ENCODE measurements around the gene FAM3B.
A peak's percentile ranks its signal among the peaks of the same experiment; 100 is the strongest.

FAM3B gene

DNA sequence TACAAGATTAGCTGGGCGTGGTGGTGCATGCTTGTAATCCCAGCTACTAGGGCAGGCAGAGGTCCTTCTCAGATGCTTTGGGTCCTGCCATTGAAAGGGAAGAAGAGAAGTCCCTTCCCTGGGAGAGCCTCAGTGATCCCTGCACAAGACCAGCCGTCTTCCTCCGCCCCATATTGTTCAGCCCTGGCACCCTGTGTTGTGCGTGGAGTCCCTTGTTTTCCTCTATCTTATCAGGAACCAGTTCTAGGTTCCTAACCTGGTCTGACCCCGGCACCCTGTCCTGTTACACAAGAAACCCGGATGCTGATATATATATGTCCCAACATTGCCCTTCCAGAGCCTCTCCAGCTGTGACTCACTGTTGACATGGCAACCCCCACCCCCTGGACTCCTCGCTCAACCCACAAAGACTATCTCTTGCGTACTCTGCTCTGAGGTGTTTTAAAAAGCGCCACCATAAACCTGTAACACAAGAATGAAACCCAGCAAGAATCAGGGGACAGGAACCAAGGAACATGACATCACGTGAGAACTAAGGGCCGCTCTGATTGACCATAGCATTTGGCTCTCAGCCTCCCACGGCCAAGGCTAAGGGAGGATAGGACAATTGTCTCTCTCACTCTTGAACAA, 50.0 kb downstream of the FAM3B start:
- Histone ChIP-seq H3K4me3 (ENCODE audit: low read depth, low read length) (no peak overlapping the region), H3K36me3 (ENCODE audit: control insufficient read depth in 2 of 2, insufficient read depth in 1 of 2, low read length in 2 of 2) (no peaks in the 10 kb centered on the region), H3K9me3 (ENCODE audit: control insufficient read depth, insufficient read depth, low read depth, low read length) (no peaks in the 10 kb centered on the region), H3K4me1 (ENCODE audit: control insufficient read depth, insufficient read depth, low read length) (no peaks in the 10 kb centered on the region), H3K27ac (ENCODE audit: extremely low read depth, low read depth, low read length) (no peak overlapping the region)
- ChIA-PET POLR2A (interaction anchor here (0.7 kb wide), 1 partner anchor 114 kb away, joined by 3 read pairs; no protein-coding TSS in a partner anchor), CTCF (interaction anchor here (2.3 kb wide), 1 partner anchor 83 kb away, joined by 9 read pairs; no protein-coding TSS in a partner anchor)
- TF ChIP-seq ZNF335 (tag by site-specific recombination; conservative IDR thresholded peaks at IDR 0.05) (no peak), ZNF658 (tag by site-specific recombination; IDR thresholded peaks at IDR 0.05) (no peak), ZBTB11 (tag by site-specific recombination; conservative IDR thresholded peaks at IDR 0.05; ENCODE audit: low read depth) (no peak), EGR2 (tag by site-specific recombination; IDR thresholded peaks at IDR 0.05; ENCODE audit: low read depth) (peak; percentile 27; the same call in 1 of the 2 replicates), GLIS1 (tag by site-specific recombination; IDR thresholded peaks at IDR 0.05) (peak; percentile 96), ZNF354C (tag by site-specific recombination; IDR thresholded peaks at IDR 0.05; ENCODE audit: borderline replicate concordance, low read depth) (no peak)
- TF ChIP-seq, protein P1, sequence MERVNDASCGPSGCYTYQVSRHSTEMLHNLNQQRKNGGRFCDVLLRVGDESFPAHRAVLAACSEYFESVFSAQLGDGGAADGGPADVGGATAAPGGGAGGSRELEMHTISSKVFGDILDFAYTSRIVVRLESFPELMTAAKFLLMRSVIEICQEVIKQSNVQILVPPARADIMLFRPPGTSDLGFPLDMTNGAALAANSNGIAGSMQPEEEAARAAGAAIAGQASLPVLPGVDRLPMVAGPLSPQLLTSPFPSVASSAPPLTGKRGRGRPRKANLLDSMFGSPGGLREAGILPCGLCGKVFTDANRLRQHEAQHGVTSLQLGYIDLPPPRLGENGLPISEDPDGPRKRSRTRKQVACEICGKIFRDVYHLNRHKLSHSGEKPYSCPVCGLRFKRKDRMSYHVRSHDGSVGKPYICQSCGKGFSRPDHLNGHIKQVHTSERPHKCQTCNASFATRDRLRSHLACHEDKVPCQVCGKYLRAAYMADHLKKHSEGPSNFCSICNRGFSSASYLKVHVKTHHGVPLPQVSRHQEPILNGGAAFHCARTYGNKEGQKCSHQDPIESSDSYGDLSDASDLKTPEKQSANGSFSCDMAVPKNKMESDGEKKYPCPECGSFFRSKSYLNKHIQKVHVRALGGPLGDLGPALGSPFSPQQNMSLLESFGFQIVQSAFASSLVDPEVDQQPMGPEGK (tag by site-specific recombination; IDR thresholded peaks at IDR 0.05) = no peak

- CTCF ChIA-PET = interaction anchor here (2.3 kb wide), 1 partner anchor 84 kb away, joined by 9 read pairs; no protein-coding TSS in a partner anchor
- no peak overlapping the region for H3K27ac ChIP-seq (ENCODE audit: extremely low read depth, low read depth, low read length)
- POLR2A ChIA-PET = interaction anchor here (0.7 kb wide), 1 partner anchor 113 kb away, joined by 3 read pairs; no protein-coding TSS in a partner anchor
- TF ChIP-seq ZNF311 (tag by site-specific recombination; IDR thresholded peaks at IDR 0.05; ENCODE audit: borderline replicate concordance) (no peak), GLIS1 (tag by site-specific recombination; IDR thresholded peaks at IDR 0.05) (no peak), ZEB2 (tag by site-specific recombination; IDR thresholded peaks at IDR 0.05) (no peak), ZNF18 (tag by site-specific recombination; IDR thresholded peaks at IDR 0.05) (no peak), ZNF16 (tag by site-specific recombination; IDR thresholded peaks at IDR 0.05; ENCODE audit: low read depth) (no peak), SCRT1 (tag by site-specific recombination; IDR thresholded peaks at IDR 0.05; ENCODE audit: borderline replicate concordance) (no peak), ZNF133 (tag by site-specific recombination; IDR thresholded peaks at IDR 0.05) (no peak), ZNF785 (tag by site-specific recombination; IDR thresholded peaks at IDR 0.05) (no peak), ZNF585B (tag by site-specific recombination; IDR thresholded peaks at IDR 0.05) (no peak), ZBTB11 (tag by site-specific recombination; conservative IDR thresholded peaks at IDR 0.05; ENCODE audit: low read depth) (no peak), BCL11B (tag by site-specific recombination; IDR thresholded peaks at IDR 0.05; ENCODE audit: low read depth) (no peak)
- TF ChIP-seq, protein P2, sequence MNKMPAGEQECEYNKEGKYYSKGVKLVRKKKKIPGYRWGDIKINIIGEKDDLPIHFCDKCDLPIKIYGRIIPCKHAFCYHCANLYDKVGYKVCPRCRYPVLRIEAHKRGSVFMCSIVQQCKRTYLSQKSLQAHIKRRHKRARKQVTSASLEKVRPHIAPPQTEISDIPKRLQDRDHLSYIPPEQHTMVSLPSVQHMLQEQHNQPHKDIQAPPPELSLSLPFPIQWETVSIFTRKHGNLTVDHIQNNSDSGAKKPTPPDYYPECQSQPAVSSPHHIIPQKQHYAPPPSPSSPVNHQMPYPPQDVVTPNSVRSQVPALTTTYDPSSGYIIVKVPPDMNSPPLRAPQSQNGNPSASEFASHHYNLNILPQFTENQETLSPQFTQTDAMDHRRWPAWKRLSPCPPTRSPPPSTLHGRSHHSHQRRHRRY (tag by site-specific recombination; IDR thresholded peaks at IDR 0.05) = no peak
Measured at GRCh38 chr21:41367301-41367944, 50.8 kb downstream of the FAM3B start.

More at GRCh38 chr21:41367301-41367944, 50.8 kb downstream of the FAM3B start:
- H3K4me3 ChIP-seq (ENCODE audit: low read depth, low read length) = no peak overlapping the region
- no peaks in the 10 kb centered on the region for H3K36me3 ChIP-seq (ENCODE audit: control insufficient read depth in 2 of 2, insufficient read depth in 1 of 2, low read length in 2 of 2)
- no peaks in the 10 kb centered on the region for H3K4me1 ChIP-seq (ENCODE audit: control insufficient read depth, insufficient read depth, low read length)
- no peaks in the 10 kb centered on the region for H3K9me3 ChIP-seq (ENCODE audit: control insufficient read depth, insufficient read depth, low read depth, low read length)

All from HEK293 (cell line).